ENCODE results near the gene DCHS2.

Gene DCHS2

GRCh38 chr4:154329939-154330338 lies 161.7 kb downstream of the DCHS2 start:
- no peaks in the 10 kb centered on the region for H3K27me3 ChIP-seq (ENCODE audit: low read depth)
- no peaks in the 10 kb centered on the region for H3K36me3 ChIP-seq (replicated peaks)
- DNase-seq (ENCODE audit: low spot score in 2 of 2): no peak
- H3K4me1 ChIP-seq: no peaks in the 10 kb centered on the region
- H3K9me3 ChIP-seq: no peaks in the 10 kb centered on the region
- H3K4me3 ChIP-seq: no peak overlapping the region
- in situ Hi-C loops (cut with MboI; ENCODE audit: low sequenced_read_pairs): loop anchor here (10.0 kb wide), 2 partner anchors 175 to 295 kb away; no protein-coding TSS in a partner anchor

GRCh38 chr4:154329268-154329868 lies 162.2 kb downstream of the DCHS2 start:
- Histone ChIP-seq H3K4me1 (no peaks in the 10 kb centered on the region), H3K36me3 (replicated peaks) (no peaks in the 10 kb centered on the region), H3K27me3 (ENCODE audit: low read depth) (no peaks in the 10 kb centered on the region), H3K9me3 (no peaks in the 10 kb centered on the region), H3K4me3 (no peak overlapping the region)
- in situ Hi-C loops (cut with MboI; ENCODE audit: low sequenced_read_pairs): loop anchor here (10.0 kb wide), 2 partner anchors 175 to 295 kb away; no protein-coding TSS in a partner anchor
- DNase-seq (ENCODE audit: low spot score in 2 of 2): peak in 1 of 2 experiments; percentile 48

- in situ Hi-C loops (cut with MboI; ENCODE audit: low sequenced_read_pairs): loop anchor here (10.0 kb wide), 2 partner anchors 177 to 297 kb away; no protein-coding TSS in a partner anchor
Observed at GRCh38 chr4:154328030-154328429, 163.6 kb downstream of the DCHS2 start.

GRCh38 chr4:154320521-154320920 lies 171.1 kb downstream of the DCHS2 start:
- Histone ChIP-seq H3K36me3 (replicated peaks) (no peaks in the 10 kb centered on the region), H3K27me3 (ENCODE audit: low read depth) (no peaks in the 10 kb centered on the region; the same call in 1 of the 2 replicates), H3K4me1 (no peaks in the 10 kb centered on the region), H3K4me3 (no peak overlapping the region), H3K9me3 (no peaks in the 10 kb centered on the region)
- no peak for DNase-seq (ENCODE audit: low spot score in 2 of 2)
- in situ Hi-C loops (cut with MboI; ENCODE audit: low sequenced_read_pairs): loop anchor here (10.0 to 25.0 kb wide), 3 partner anchors 184 to 533 kb away; partner anchors contain the start of gene SFRP2

More at GRCh38 chr4:154328030-154328429, 163.6 kb downstream of the DCHS2 start:
- no peak for DNase-seq (ENCODE audit: low spot score in 2 of 2)
- H3K4me1 ChIP-seq: no peaks in the 10 kb centered on the region
- H3K9me3 ChIP-seq: no peaks in the 10 kb centered on the region
- H3K4me3 ChIP-seq: no peak overlapping the region
- no peaks in the 10 kb centered on the region for H3K36me3 ChIP-seq (replicated peaks)
- no peaks in the 10 kb centered on the region for H3K27me3 ChIP-seq (ENCODE audit: low read depth)

GRCh38 chr4:154319736-154320135 lies 171.9 kb downstream of the DCHS2 start:
- no peaks in the 10 kb centered on the region for H3K4me1 ChIP-seq
- DNase-seq (ENCODE audit: low spot score in 2 of 2): no peak
- no peaks in the 10 kb centered on the region for H3K9me3 ChIP-seq
- H3K27me3 ChIP-seq (ENCODE audit: low read depth): no peaks in the 10 kb centered on the region; the same call in 1 of the 2 replicates
- in situ Hi-C loops (cut with MboI; ENCODE audit: low sequenced_read_pairs): loop anchor here (10.0 to 25.0 kb wide), 3 partner anchors 185 to 532 kb away; partner anchors contain the start of gene SFRP2
- H3K4me3 ChIP-seq: no peak overlapping the region
- no peaks in the 10 kb centered on the region for H3K36me3 ChIP-seq (replicated peaks)

- no peaks in the 10 kb centered on the region for H3K4me1 ChIP-seq
- in situ Hi-C loops (cut with MboI; ENCODE audit: low sequenced_read_pairs): loop anchor here (25.0 kb wide), 1 partner anchor 530 kb away; the partner anchor contains the start of gene SFRP2
- DNase-seq (ENCODE audit: low spot score in 2 of 2): no peak
- no peaks in the 10 kb centered on the region for H3K9me3 ChIP-seq
- no peaks in the 10 kb centered on the region for H3K36me3 ChIP-seq (replicated peaks)
- H3K27me3 ChIP-seq (ENCODE audit: low read depth): no peaks in the 10 kb centered on the region; the same call in 1 of the 2 replicates
- H3K4me3 ChIP-seq: no peak overlapping the region
Observed at GRCh38 chr4:154317201-154317999, 174.2 kb downstream of the DCHS2 start.

GRCh38 chr4:154315741-154316140 lies 175.9 kb downstream of the DCHS2 start:
- Histone ChIP-seq H3K27me3 (ENCODE audit: low read depth) (no peaks in the 10 kb centered on the region), H3K9me3 (no peaks in the 10 kb centered on the region), H3K4me3 (no peak overlapping the region), H3K4me1 (no peaks in the 10 kb centered on the region), H3K36me3 (replicated peaks) (no peaks in the 10 kb centered on the region)
- in situ Hi-C loops (cut with MboI; ENCODE audit: low sequenced_read_pairs): loop anchor here (25.0 kb wide), 1 partner anchor 528 kb away; the partner anchor contains the start of gene SFRP2
- no peak for DNase-seq (ENCODE audit: low spot score in 2 of 2)

GRCh38 chr4:154314248-154314647 lies 177.4 kb downstream of the DCHS2 start:
- no peaks in the 10 kb centered on the region for H3K4me1 ChIP-seq
- H3K4me3 ChIP-seq: no peak overlapping the region
- no peaks in the 10 kb centered on the region for H3K9me3 ChIP-seq
- H3K27me3 ChIP-seq (ENCODE audit: low read depth): no peaks in the 10 kb centered on the region
- H3K36me3 ChIP-seq (replicated peaks): no peaks in the 10 kb centered on the region
- in situ Hi-C loops (cut with MboI; ENCODE audit: low sequenced_read_pairs): loop anchor here (25.0 kb wide), 1 partner anchor 527 kb away; the partner anchor contains the start of gene SFRP2
- DNase-seq (ENCODE audit: low spot score in 2 of 2): peak in 1 of 2 experiments; percentile 22

- no peak for DNase-seq (ENCODE audit: low spot score in 2 of 2)
- H3K27me3 ChIP-seq (ENCODE audit: low read depth): no peaks in the 10 kb centered on the region
- H3K4me1 ChIP-seq: no peaks in the 10 kb centered on the region
- H3K9me3 ChIP-seq: no peaks in the 10 kb centered on the region
- in situ Hi-C loops (cut with MboI; ENCODE audit: low sequenced_read_pairs): loop anchor here (25.0 kb wide), 1 partner anchor 526 kb away; the partner anchor contains the start of gene SFRP2
- H3K4me3 ChIP-seq: no peak overlapping the region
- H3K36me3 ChIP-seq (replicated peaks): no peaks in the 10 kb centered on the region
Observed at GRCh38 chr4:154313004-154313585, 178.5 kb downstream of the DCHS2 start.

GRCh38 chr4:154312246-154312645 lies 179.4 kb downstream of the DCHS2 start:
- Histone ChIP-seq H3K4me3 (no peak overlapping the region), H3K9me3 (no peaks in the 10 kb centered on the region), H3K36me3 (replicated peaks) (no peaks in the 10 kb centered on the region), H3K27me3 (ENCODE audit: low read depth) (no peaks in the 10 kb centered on the region), H3K4me1 (no peaks in the 10 kb centered on the region)
- in situ Hi-C loops (cut with MboI; ENCODE audit: low sequenced_read_pairs): loop anchor here (25.0 kb wide), 1 partner anchor 525 kb away; the partner anchor contains the start of gene SFRP2
- DNase-seq (ENCODE audit: low spot score in 2 of 2): no peak

GRCh38 chr4:154310578-154310977 lies 181.0 kb downstream of the DCHS2 start:
- Histone ChIP-seq H3K9me3 (no peaks in the 10 kb centered on the region), H3K4me1 (no peaks in the 10 kb centered on the region), H3K36me3 (replicated peaks) (no peaks in the 10 kb centered on the region), H3K4me3 (no peak overlapping the region), H3K27me3 (ENCODE audit: low read depth) (no peaks in the 10 kb centered on the region)
- in situ Hi-C loops (cut with MboI; ENCODE audit: low sequenced_read_pairs): loop anchor here (25.0 kb wide), 1 partner anchor 523 kb away; the partner anchor contains the start of gene SFRP2
- DNase-seq (ENCODE audit: low spot score in 2 of 2): no peak

GRCh38 chr4:154308207-154308606 lies 183.4 kb downstream of the DCHS2 start:
- Histone ChIP-seq H3K27me3 (ENCODE audit: low read depth) (no peaks in the 10 kb centered on the region), H3K36me3 (replicated peaks) (no peaks in the 10 kb centered on the region), H3K4me3 (no peak overlapping the region), H3K4me1 (no peaks in the 10 kb centered on the region), H3K9me3 (no peaks in the 10 kb centered on the region)
- in situ Hi-C loops (cut with MboI; ENCODE audit: low sequenced_read_pairs): loop anchor here (25.0 kb wide), 1 partner anchor 521 kb away; the partner anchor contains the start of gene SFRP2
- no peak for DNase-seq (ENCODE audit: low spot score in 2 of 2)

- DNase-seq (ENCODE audit: low spot score in 2 of 2): no peak
- Histone ChIP-seq H3K9me3 (no peaks in the 10 kb centered on the region), H3K4me3 (no peak overlapping the region), H3K36me3 (replicated peaks) (no peaks in the 10 kb centered on the region), H3K4me1 (no peaks in the 10 kb centered on the region), H3K27me3 (ENCODE audit: low read depth) (no peaks in the 10 kb centered on the region)
- in situ Hi-C loops (cut with MboI; ENCODE audit: low sequenced_read_pairs): loop anchor here (25.0 kb wide), 1 partner anchor 520 kb away; the partner anchor contains the start of gene SFRP2
Observed at GRCh38 chr4:154307451-154307850, 184.1 kb downstream of the DCHS2 start.

All from HAP-1 (cell line).